HFFc6 (cell line): Measurements from ENCODE around the gene INTU. TPM values are rescaled to one million over a fixed set of nuclear protein-coding genes. Genes with fewer than 3 reads are reported as not detected.
"Not testable (repeated sequence)": the region's sequence is repeated elsewhere in the genome, so short reads cannot be mapped to it uniquely, and the experiment has no call there.

ENCODE experiments used
- DNase-seq: peaks from one replicate; pipeline ENCODE4 v3.0.0-alpha.2; 2018
- H3K27ac Mint-ChIP-seq: 2 replicates; pipeline ENCODE4 v1.8.0; 2020; ENCODE audit warnings: mild to moderate bottlenecking, mixed read lengths
- H3K27me3 Mint-ChIP-seq: 2 replicates; pipeline ENCODE4 v1.8.0; 2021; ENCODE audit warnings: mild to moderate bottlenecking, moderate library complexity, mixed read lengths; ENCODE audit not compliant: insufficient read depth
- H3K36me3 Mint-ChIP-seq: 2 replicates; pipeline ENCODE4 v1.8.0; 2021; ENCODE audit warnings: low read depth, mixed read lengths
- H3K4me1 Mint-ChIP-seq: 2 replicates; pipeline ENCODE4 v1.8.0; 2020; ENCODE audit warnings: low read depth, mixed read lengths
- H3K4me3 Mint-ChIP-seq: 2 replicates; pipeline ENCODE4 v1.8.0; 2020; ENCODE audit warnings: mild to moderate bottlenecking, moderate library complexity, mixed read lengths
- H3K9me3 Mint-ChIP-seq: 2 replicates; pipeline ENCODE4 v1.8.0; 2020; ENCODE audit warnings: mild to moderate bottlenecking, mixed read lengths
- CTCF ChIP-seq: fragments of 200-600 bp; sonication (generic); IDR thresholded peaks from 2 replicates; pipeline ENCODE4 v1.5.0; 2021; ENCODE audit warnings: antibody characterized with exemption, mild to moderate bottlenecking
- long read RNA-seq: library from polyadenylated mRNA; unstranded; transcript quantifications from one replicate; pipeline ENCODE4 v2.0.0, GENCODE V29; 2019
- total RNA-seq, 6 experiments: library from RNA; stranded (reverse); fragmentation: NEBNext Ultra II Directional; extraction: Animal tissue kit (Norgen Biotek cat#: 25700); gene quantifications; 2 replicates in 1 of 6; 3 replicates in 5 of 6; pipeline ENCODE4 v1.2.3, GENCODE V29; 2021

The INTU gene
- total RNA-seq, result 1 to 10 TPM; 3.6 to 5.7 (median 5.0) TPM
- long read RNA-seq, full-length matches to known transcripts, result 1 of 3 reads
- long read RNA-seq, partial matches to known transcripts, result 1 of 3 reads
- long read RNA-seq, other reads (novel, unspliced or antisense), result 1 of 3 reads

GRCh38 chr4:127632420-127633403 is at the start of gene INTU:
INTU (plus strand) TSS chr4:127632957; CDS start chr4:127633035, 78 bp downstream.
- TF ChIP-seq CTCF, result no peak
- no peaks in the 10 kb centered on the region; the same call in 1 of the 2 replicates for H3K27me3 Mint-ChIP-seq

GRCh38 chr4:127586496-127586895 is 46.3 kb upstream of the INTU start:
- not testable (repeated sequence) for H3K27me3 Mint-ChIP-seq, DNase-seq, H3K4me1 Mint-ChIP-seq, H3K9me3 Mint-ChIP-seq, H3K36me3 Mint-ChIP-seq, H3K4me3 Mint-ChIP-seq, H3K27ac Mint-ChIP-seq

More at GRCh38 chr4:127632420-127633403, at the start of gene INTU:
- H3K4me1 Mint-ChIP-seq, result peaks cover 28% of the 10 kb centered on the region
- peaks cover 13% of the 10 kb centered on the region; the same call in 1 of the 2 replicates for H3K36me3 Mint-ChIP-seq
- peak; percentile 98 for DNase-seq
- H3K27ac Mint-ChIP-seq, result peak within 1 kb of the TSS; percentile 98
- H3K9me3 Mint-ChIP-seq, result no peaks in the 10 kb centered on the region
- H3K4me3 Mint-ChIP-seq, result peak within 1 kb of the TSS; percentile 100

DNA sequence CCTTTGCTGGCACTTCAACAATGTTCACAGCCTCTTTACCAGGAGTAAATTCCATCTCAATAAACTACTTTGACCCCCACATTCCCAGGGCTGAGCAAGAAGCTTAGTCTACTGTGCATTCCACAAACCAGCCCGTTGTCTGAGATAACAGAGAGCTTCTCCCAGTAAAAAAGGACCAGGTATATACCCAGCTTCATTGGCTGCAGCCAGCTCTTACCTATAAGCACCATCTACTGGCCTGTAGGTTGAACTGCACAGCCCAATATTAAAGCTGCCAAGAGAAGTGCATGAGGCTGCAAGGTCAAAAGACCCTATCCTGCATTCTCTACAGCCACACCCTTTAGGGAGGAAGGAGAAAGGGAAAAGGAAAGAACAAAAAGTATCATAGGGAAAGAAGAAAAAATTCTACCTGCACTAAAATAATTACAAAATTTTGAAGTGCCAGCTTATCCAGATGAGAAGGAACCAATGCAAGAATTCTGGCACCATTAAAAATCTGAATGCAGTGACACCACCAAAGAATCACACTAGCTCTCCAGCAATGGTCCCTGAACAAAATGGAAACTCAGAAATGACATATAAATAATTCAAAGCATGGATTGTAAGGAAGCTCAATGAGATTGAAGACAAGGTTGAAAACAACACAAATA is 45.7 kb upstream of the INTU start:
- no peaks in the 10 kb centered on the region for H3K9me3 Mint-ChIP-seq
- H3K27ac Mint-ChIP-seq, result no peak overlapping the region
- H3K4me3 Mint-ChIP-seq, result no peak overlapping the region
- peak; percentile 74 for TF ChIP-seq CTCF
- H3K27me3 Mint-ChIP-seq, result peaks cover 3% of the 10 kb centered on the region
- H3K36me3 Mint-ChIP-seq, result no peaks in the 10 kb centered on the region
- peak; percentile 37 for DNase-seq
- H3K4me1 Mint-ChIP-seq, result 0 out of 2 replicates have a peak, but pooled peaks cover 6% of the 10 kb centered on the region

GRCh38 chr4:127589153-127589552 is 43.6 kb upstream of the INTU start:
- not testable (repeated sequence) for H3K9me3 Mint-ChIP-seq, H3K4me1 Mint-ChIP-seq, H3K36me3 Mint-ChIP-seq, DNase-seq, H3K27ac Mint-ChIP-seq, H3K27me3 Mint-ChIP-seq, H3K4me3 Mint-ChIP-seq

- Mint-ChIP-seq H3K4me1 (no peaks in the 10 kb centered on the region), H3K27ac (no peak overlapping the region), H3K4me3 (no peak overlapping the region), H3K36me3 (no peaks in the 10 kb centered on the region), H3K9me3 (no peaks in the 10 kb centered on the region), H3K27me3 (peaks cover 2% of the 10 kb centered on the region; the same call in 1 of the 2 replicates)
- no peak for DNase-seq
- no peak for TF ChIP-seq CTCF
Observed at GRCh38 chr4:127598656-127599055, 34.1 kb upstream of the INTU start.

GRCh38 chr4:127601029-127601428 is 31.7 kb upstream of the INTU start:
- Mint-ChIP-seq H3K36me3 (no peaks in the 10 kb centered on the region), H3K27me3 (peaks cover 2% of the 10 kb centered on the region), H3K27ac (no peak overlapping the region), H3K4me3 (no peak overlapping the region), H3K4me1 (no peaks in the 10 kb centered on the region), H3K9me3 (no peaks in the 10 kb centered on the region)
- peak; percentile 17 for DNase-seq
- TF ChIP-seq CTCF, result peak; percentile 67
